CD14-positive monocyte (primary cell): ENCODE results near the gene CDK5. TPM values are rescaled to one million over a fixed set of nuclear protein-coding genes. Genes with fewer than 3 reads are reported as not detected.

Source experiments
- DNase-seq, 3 donors: peaks; one replicate each; pipeline ENCODE4 v3.0.0-alpha.2; 2011 to 2022
- H2AFZ ChIP-seq: 2 replicates; pipeline ENCODE4 v1.6.0; 2012; ENCODE audit warnings: mild to moderate bottlenecking, low read depth, low read length, inconsistent platforms; ENCODE audit not compliant: insufficient read depth, poor library complexity, severe bottlenecking
- H3K27ac ChIP-seq, 2 donors: 1 replicate in 1 of 2; 2 replicates in 1 of 2; pipeline ENCODE4 v1.5.1; 2012 to 2013; ENCODE audit warnings: low read length in 2 of 2, control low read depth in 1 of 2, inconsistent platforms in 1 of 2, low read depth in 1 of 2, mild to moderate bottlenecking in 1 of 2
- H3K27me3 ChIP-seq, 2 donors: one replicate each; pipeline versions ENCODE4 v1.6.0 to v1.6.1; 2011 to 2013; ENCODE audit warnings: low read length in 2 of 2; ENCODE audit not compliant: control insufficient read depth in 2 of 2, insufficient read depth in 2 of 2
- H3K36me3 ChIP-seq, 2 donors: replicated peaks in 1 of 2; 1 replicate in 1 of 2; 2 replicates in 1 of 2; pipeline versions ENCODE4 v1.5.1 to v1.6.1; 2012 to 2013; ENCODE audit warnings: low read length in 2 of 2, control low read depth in 1 of 2, inconsistent platforms in 1 of 2, mild to moderate bottlenecking in 1 of 2; ENCODE audit not compliant: insufficient read depth in 2 of 2, control insufficient read depth in 1 of 2
- H3K4me1 ChIP-seq, 2 donors: 1 replicate in 1 of 2; 2 replicates in 1 of 2; pipeline versions ENCODE4 v1.5.1 to v1.6.1; 2012 to 2013; ENCODE audit warnings: low read length in 2 of 2, control low read depth in 1 of 2, inconsistent platforms in 1 of 2, mild to moderate bottlenecking in 1 of 2, moderate library complexity in 1 of 2; ENCODE audit not compliant: insufficient read depth in 2 of 2, control insufficient read depth in 1 of 2
- H3K4me2 ChIP-seq: replicated peaks from 2 replicates; pipeline ENCODE3; 2012; ENCODE audit warnings: low read length, moderate library complexity, mild to moderate bottlenecking; ENCODE audit not compliant: poor library complexity, severe bottlenecking; ENCODE audit errors: extremely low read depth
- H3K4me3 ChIP-seq, 3 experiments: fragments of 200-600 bp in 1 of 3; sonication (generic) in 1 of 3; replicated peaks in 1 of 3; 1 replicate in 2 of 3; 2 replicates in 1 of 3; pipeline ENCODE4 v1.5.1; 2011 to 2013; ENCODE audit warnings: low read length in 3 of 3, mild to moderate bottlenecking in 3 of 3, control low read depth in 2 of 3, low read depth in 2 of 3, inconsistent platforms in 1 of 3, moderate library complexity in 1 of 3
- H3K79me2 ChIP-seq: 2 replicates; pipeline ENCODE4 v1.6.0; 2012; ENCODE audit warnings: mild to moderate bottlenecking, control low read depth, inconsistent platforms, low read length, moderate library complexity; ENCODE audit not compliant: insufficient read depth
- H3K9ac ChIP-seq: 2 replicates; pipeline ENCODE4 v1.6.0; 2017; ENCODE audit warnings: low read length, mild to moderate bottlenecking; ENCODE audit not compliant: insufficient read depth, poor library complexity, severe bottlenecking
- H3K9me3 ChIP-seq, 2 donors: replicated peaks in 1 of 2; 1 replicate in 1 of 2; 2 replicates in 1 of 2; pipeline versions ENCODE4 v1.5.1 to v1.6.1; 2012 to 2013; ENCODE audit warnings: low read length in 2 of 2, control low read depth in 1 of 2; ENCODE audit not compliant: control insufficient read depth in 1 of 2, insufficient read depth in 1 of 2
- H4K20me1 ChIP-seq: 2 replicates; pipeline ENCODE4 v1.6.0; 2012; ENCODE audit warnings: mild to moderate bottlenecking, low read length, control low read depth, moderate library complexity; ENCODE audit not compliant: insufficient read depth
- H3K27ac Mint-ChIP-seq, 7 donors: one replicate each; pipeline ENCODE4 v1.8.0; 2020; ENCODE audit warnings: mild to moderate bottlenecking in 7 of 7, mixed read lengths in 7 of 7, moderate library complexity in 6 of 7, inconsistent platforms in 2 of 7
- H3K27me3 Mint-ChIP-seq, 3 donors: one replicate each; pipeline ENCODE4 v1.8.0; 2021 to 2022; ENCODE audit warnings: low read depth in 3 of 3, mild to moderate bottlenecking in 3 of 3, mixed read lengths in 3 of 3, moderate library complexity in 3 of 3, inconsistent platforms in 1 of 3
- H3K36me3 Mint-ChIP-seq, 2 donors: one replicate each; pipeline ENCODE4 v1.8.0; 2020; ENCODE audit warnings: mixed read lengths in 2 of 2, inconsistent platforms in 1 of 2, mild to moderate bottlenecking in 1 of 2
- H3K4me1 Mint-ChIP-seq: one replicate; pipeline ENCODE4 v1.8.0; 2020; ENCODE audit warnings: mild to moderate bottlenecking, mixed read lengths
- H3K4me3 Mint-ChIP-seq, 2 donors: one replicate each; pipeline ENCODE4 v1.8.0; 2020; ENCODE audit warnings: mild to moderate bottlenecking in 2 of 2, mixed read lengths in 2 of 2, moderate library complexity in 1 of 2
- H3K9me3 Mint-ChIP-seq, 7 donors: one replicate each; pipeline ENCODE4 v1.8.0; 2020 to 2022; ENCODE audit warnings: mixed read lengths in 7 of 7, mild to moderate bottlenecking in 6 of 7, moderate library complexity in 6 of 7, inconsistent platforms in 2 of 7
- WGBS: methylation state at CpG from one replicate; pipeline ENCODE4 v1.1.5; 2013; ENCODE audit warnings: missing lambda C conversion rate; ENCODE audit not compliant: insufficient coverage; 5-methylcytosine and 5-hydroxymethylcytosine counted together
- intact Hi-C, 2 donors: fragments of 100-400 bp; cut with micrococcal nuclease; formaldehyde crosslinking; loops; one replicate each; pipeline versions ENCODE4 v1.15.0 to v1.15.1; 2023
- polyA plus RNA-seq, 3 donors: library from polyadenylated mRNA; depleted of rRNA in 1 of 3; unstranded in 2 of 3; stranded (reverse) in 1 of 3; fragments of 300-500 nt in 2 of 3; fragments of >200 nt in 1 of 3; fragmentation: Illumina TruSeq in 2 of 3; gene quantifications; 1 replicate in 2 of 3; 2 replicates in 1 of 3; pipeline ENCODE4 v1.2.3, GENCODE V29; 2012 to 2021
- TF ChIP-seq, protein P1 (sequence below): fragments of 200-600 bp; IDR thresholded peaks from one replicate; pipeline ENCODE4 v1.8.0; 2022; ENCODE audit warnings: antibody characterized with exemption, mild to moderate bottlenecking

The CDK5 gene
- polyA plus RNA-seq, 3 donors: 14.9 to 31.2 (median 24.9) TPM

DNA sequence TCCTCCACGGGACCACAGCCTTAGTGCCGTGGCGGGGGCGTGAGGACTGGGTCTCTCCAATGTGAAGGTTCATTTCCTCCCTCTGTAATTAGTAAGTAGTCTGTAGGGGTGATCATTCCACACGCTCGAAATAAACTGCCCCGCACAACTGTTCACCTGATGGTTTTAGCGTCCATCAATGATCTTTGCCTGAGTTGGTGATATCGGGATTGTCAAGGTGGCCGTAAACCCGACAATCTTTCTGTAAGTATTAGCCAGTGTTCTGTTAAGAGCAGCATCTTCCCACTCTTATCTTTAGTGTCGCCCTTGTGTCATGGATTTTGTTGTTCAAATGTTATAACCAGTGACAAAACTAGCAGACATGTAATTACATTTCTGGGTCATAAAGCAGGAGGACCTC lies 46.3 kb upstream of the CDK5 start:
- H3K4me1 ChIP-seq: no peaks in the 10 kb centered on the region
- H2AFZ ChIP-seq: no peak overlapping the region
- H3K79me2 ChIP-seq: peaks cover 28% of the 10 kb centered on the region
- Mint-ChIP-seq H3K4me1 (peaks cover 3% of the 10 kb centered on the region), H3K4me3 (no peak overlapping the region), H3K36me3 (peaks cover 13 to 18% of the 10 kb centered on the region in 2 donors), H3K9me3 (peaks cover 0 to 1% (median 0%) of the 10 kb centered on the region in 7 donors), H3K27me3 (no peaks in the 10 kb centered on the region), H3K27ac (no peak overlapping the region)
- intact Hi-C loops: no loop called here
- no peak for DNase-seq
- no peaks in the 10 kb centered on the region for H3K9me3 ChIP-seq
- no peak overlapping the region for H3K9ac ChIP-seq
- no peak overlapping the region for H3K4me2 ChIP-seq
- peaks cover 0 to 4% of the 10 kb centered on the region in 2 donors for H3K36me3 ChIP-seq
- no peaks in the 10 kb centered on the region for H3K27me3 ChIP-seq
- 96% methylated on average over 7 of the region's 12 CpGs for WGBS
- no peak overlapping the region for H3K4me3 ChIP-seq
- TF ChIP-seq, protein P1, sequence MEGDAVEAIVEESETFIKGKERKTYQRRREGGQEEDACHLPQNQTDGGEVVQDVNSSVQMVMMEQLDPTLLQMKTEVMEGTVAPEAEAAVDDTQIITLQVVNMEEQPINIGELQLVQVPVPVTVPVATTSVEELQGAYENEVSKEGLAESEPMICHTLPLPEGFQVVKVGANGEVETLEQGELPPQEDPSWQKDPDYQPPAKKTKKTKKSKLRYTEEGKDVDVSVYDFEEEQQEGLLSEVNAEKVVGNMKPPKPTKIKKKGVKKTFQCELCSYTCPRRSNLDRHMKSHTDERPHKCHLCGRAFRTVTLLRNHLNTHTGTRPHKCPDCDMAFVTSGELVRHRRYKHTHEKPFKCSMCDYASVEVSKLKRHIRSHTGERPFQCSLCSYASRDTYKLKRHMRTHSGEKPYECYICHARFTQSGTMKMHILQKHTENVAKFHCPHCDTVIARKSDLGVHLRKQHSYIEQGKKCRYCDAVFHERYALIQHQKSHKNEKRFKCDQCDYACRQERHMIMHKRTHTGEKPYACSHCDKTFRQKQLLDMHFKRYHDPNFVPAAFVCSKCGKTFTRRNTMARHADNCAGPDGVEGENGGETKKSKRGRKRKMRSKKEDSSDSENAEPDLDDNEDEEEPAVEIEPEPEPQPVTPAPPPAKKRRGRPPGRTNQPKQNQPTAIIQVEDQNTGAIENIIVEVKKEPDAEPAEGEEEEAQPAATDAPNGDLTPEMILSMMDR: no peak
- peaks cover 100% of the 10 kb centered on the region for H4K20me1 ChIP-seq
- H3K27ac ChIP-seq: no peak overlapping the region

DNA sequence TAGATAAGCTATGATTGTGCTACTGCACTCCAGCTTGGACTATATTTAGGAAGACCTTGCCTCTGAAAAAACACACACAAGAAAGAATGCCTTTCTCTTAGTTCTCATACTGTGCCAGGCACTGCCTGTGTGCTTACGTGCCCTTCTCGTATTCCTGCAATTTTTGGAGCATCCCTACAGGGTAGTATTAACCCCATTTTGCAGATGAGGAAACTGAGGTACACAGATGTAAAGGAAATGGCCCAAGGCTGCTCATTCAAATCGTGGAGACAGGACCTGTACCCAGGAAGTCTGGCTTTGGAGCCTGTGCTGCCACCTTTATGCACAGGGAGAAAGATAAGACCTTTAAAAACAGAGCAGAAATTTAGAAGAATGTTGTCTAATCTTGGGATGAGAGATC lies 45.3 kb upstream of the CDK5 start:
- no peak overlapping the region for H3K27ac Mint-ChIP-seq
- H3K9ac ChIP-seq: no peak overlapping the region

More for the DNA sequence above, 45.3 kb upstream of the CDK5 start:
- Mint-ChIP-seq H3K9me3 (peaks cover 0 to 1% (median 0%) of the 10 kb centered on the region in 7 donors), H3K4me3 (no peak overlapping the region), H3K4me1 (peaks cover 3% of the 10 kb centered on the region), H3K36me3 (peaks cover 13 to 18% of the 10 kb centered on the region in 2 donors), H3K27me3 (no peaks in the 10 kb centered on the region)
- no peaks in the 10 kb centered on the region for H3K4me1 ChIP-seq
- H3K4me3 ChIP-seq: no peak overlapping the region
- no peaks in the 10 kb centered on the region for H3K9me3 ChIP-seq
- TF ChIP-seq, protein P1: no peak
- H3K27me3 ChIP-seq: no peaks in the 10 kb centered on the region
- H3K79me2 ChIP-seq: peaks cover 34% of the 10 kb centered on the region
- intact Hi-C loops: no loop called here
- 20% methylated on average over 1 of the region's 3 CpGs for WGBS
- peaks cover 100% of the 10 kb centered on the region for H4K20me1 ChIP-seq
- peaks cover 0 to 4% of the 10 kb centered on the region in 2 donors for H3K36me3 ChIP-seq
- no peak overlapping the region for H3K4me2 ChIP-seq
- no peak for DNase-seq
- H3K27ac ChIP-seq: no peak overlapping the region
- H2AFZ ChIP-seq: no peak overlapping the region
